ENCODE measurements around the gene GOLPH3.

- TF ChIP-seq EZH2 (IDR thresholded peaks at IDR 0.05; ENCODE audit: low read length, unreplicated experiment) (no peak), CTCF (conservative IDR thresholded peaks at IDR 0.05; ENCODE audit: low read depth, low read length) (no peak), EZH2phosphoT487 (IDR thresholded peaks at IDR 0.05; ENCODE audit: borderline replicate concordance, low read length) (no peak)
These were observed 26.2 kb downstream of the GOLPH3 start for GRCh38 chr5:32147959-32148358.

All from PC-3 (cell line).